ENCODE measurements around the gene SEC61G.

SEC61G gene

DNA sequence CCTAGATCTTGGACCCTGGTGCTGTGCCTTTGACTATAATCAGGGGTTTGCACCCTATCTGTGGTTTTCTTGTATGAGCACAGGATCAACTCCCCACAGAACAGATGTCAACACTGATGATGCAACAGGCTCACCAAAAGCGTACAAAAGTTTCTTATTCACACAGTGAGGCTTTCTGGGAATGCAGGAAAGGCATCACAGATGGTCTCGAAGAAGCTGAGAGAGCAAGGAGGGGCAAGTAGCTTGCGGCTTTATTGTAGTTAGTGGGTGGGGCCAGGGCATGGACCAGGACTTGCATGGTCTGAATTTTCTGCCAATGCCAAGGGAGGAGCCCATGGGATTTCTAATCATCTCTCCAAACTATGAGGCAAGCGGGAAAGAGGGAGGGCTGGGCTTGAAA, 46.2 kb downstream of the SEC61G start:
- peaks cover 9% of the 10 kb centered on the region; the same call in 1 of the 2 replicates for H3K9me3 ChIP-seq (ENCODE audit: insufficient read depth, low read depth, low read length)
- no peaks in the 10 kb centered on the region for H3K79me2 ChIP-seq (ENCODE audit: insufficient read depth, low read length)
- H3K4me3 ChIP-seq (ENCODE audit: low read length, poor library complexity, severe bottlenecking): no peak overlapping the region
- no peaks in the 10 kb centered on the region for H3K36me3 ChIP-seq (ENCODE audit: insufficient read depth, low read length)
- no peaks in the 10 kb centered on the region for H3K27me3 ChIP-seq (ENCODE audit: insufficient read depth, low read length, poor library complexity, severe bottlenecking)
- no peaks in the 10 kb centered on the region for H4K20me1 ChIP-seq (ENCODE audit: insufficient read depth, low read length, poor library complexity, severe bottlenecking)
- H2AFZ ChIP-seq (ENCODE audit: low read length): no peak overlapping the region
- H3K4me1 ChIP-seq (ENCODE audit: insufficient read depth, low read length, poor library complexity, severe bottlenecking): no peaks in the 10 kb centered on the region
- TF ChIP-seq, protein P1, sequence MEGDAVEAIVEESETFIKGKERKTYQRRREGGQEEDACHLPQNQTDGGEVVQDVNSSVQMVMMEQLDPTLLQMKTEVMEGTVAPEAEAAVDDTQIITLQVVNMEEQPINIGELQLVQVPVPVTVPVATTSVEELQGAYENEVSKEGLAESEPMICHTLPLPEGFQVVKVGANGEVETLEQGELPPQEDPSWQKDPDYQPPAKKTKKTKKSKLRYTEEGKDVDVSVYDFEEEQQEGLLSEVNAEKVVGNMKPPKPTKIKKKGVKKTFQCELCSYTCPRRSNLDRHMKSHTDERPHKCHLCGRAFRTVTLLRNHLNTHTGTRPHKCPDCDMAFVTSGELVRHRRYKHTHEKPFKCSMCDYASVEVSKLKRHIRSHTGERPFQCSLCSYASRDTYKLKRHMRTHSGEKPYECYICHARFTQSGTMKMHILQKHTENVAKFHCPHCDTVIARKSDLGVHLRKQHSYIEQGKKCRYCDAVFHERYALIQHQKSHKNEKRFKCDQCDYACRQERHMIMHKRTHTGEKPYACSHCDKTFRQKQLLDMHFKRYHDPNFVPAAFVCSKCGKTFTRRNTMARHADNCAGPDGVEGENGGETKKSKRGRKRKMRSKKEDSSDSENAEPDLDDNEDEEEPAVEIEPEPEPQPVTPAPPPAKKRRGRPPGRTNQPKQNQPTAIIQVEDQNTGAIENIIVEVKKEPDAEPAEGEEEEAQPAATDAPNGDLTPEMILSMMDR (conservative IDR thresholded peaks at IDR 0.05; ENCODE audit: low read length): no peak
- no peak for TF ChIP-seq EZH2phosphoT487 (IDR thresholded peaks at IDR 0.05; ENCODE audit: borderline replicate concordance)
- no peak overlapping the region for H3K9ac ChIP-seq (ENCODE audit: low read depth, low read length, poor library complexity, severe bottlenecking)
- no peak overlapping the region for H3K4me2 ChIP-seq (ENCODE audit: low read depth, low read length, poor library complexity, severe bottlenecking)
- H3K9me2 ChIP-seq (replicated peaks; ENCODE audit: low read depth, low read length): no peaks in the 10 kb centered on the region
- no peaks in the 10 kb centered on the region for H3F3A ChIP-seq (ENCODE audit: low read depth)

DNA sequence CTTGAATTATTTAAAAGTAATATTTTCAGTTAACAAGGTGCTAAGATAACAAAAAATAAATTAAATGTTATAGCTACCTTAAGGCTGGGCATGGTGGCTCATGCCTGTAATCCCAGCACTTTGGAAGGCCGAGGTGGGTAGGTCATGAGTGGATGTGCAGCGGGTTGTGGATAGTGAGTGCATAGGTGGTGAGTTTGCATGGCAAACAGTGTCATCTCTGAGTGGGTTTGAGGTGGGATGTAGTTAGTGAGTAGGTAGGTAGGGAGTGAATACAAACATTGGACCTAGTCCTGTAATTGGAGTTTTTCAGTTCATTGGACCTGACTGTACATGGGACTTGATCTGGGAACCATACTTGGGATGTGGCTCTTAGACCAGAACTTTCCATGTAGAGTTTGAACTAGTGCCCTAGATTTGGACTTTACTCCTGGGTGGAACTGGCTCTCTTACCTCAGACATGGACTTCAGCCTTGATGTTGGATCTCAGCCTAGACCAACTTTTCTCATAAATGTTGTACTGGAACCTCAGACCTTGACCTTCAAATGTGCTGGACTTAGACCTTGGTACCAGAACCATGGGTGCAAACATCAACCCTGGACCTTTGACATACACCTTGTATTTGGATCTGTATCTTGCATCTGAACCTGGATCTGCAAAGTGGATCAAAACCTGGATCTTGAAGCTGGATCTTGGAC, 47.0 kb downstream of the SEC61G start:
- H2AFZ ChIP-seq (ENCODE audit: low read length): no peak overlapping the region
- no peaks in the 10 kb centered on the region for H3K9me2 ChIP-seq (replicated peaks; ENCODE audit: low read depth, low read length)
- H4K20me1 ChIP-seq (ENCODE audit: insufficient read depth, low read length, poor library complexity, severe bottlenecking): no peaks in the 10 kb centered on the region
- H3K4me2 ChIP-seq (ENCODE audit: low read depth, low read length, poor library complexity, severe bottlenecking): no peak overlapping the region
- H3K27me3 ChIP-seq (ENCODE audit: insufficient read depth, low read length, poor library complexity, severe bottlenecking): no peaks in the 10 kb centered on the region
- no peak overlapping the region for H3K9ac ChIP-seq (ENCODE audit: low read depth, low read length, poor library complexity, severe bottlenecking)
- H3K36me3 ChIP-seq (ENCODE audit: insufficient read depth, low read length): no peaks in the 10 kb centered on the region
- H3F3A ChIP-seq (ENCODE audit: low read depth): no peaks in the 10 kb centered on the region
- no peaks in the 10 kb centered on the region for H3K79me2 ChIP-seq (ENCODE audit: insufficient read depth, low read length)
- H3K4me1 ChIP-seq (ENCODE audit: insufficient read depth, low read length, poor library complexity, severe bottlenecking): no peaks in the 10 kb centered on the region
- H3K9me3 ChIP-seq (ENCODE audit: insufficient read depth, low read depth, low read length): peaks cover 4% of the 10 kb centered on the region; the same call in 1 of the 2 replicates
- H3K4me3 ChIP-seq (ENCODE audit: low read length, poor library complexity, severe bottlenecking): no peak overlapping the region
- TF ChIP-seq EZH2phosphoT487 (IDR thresholded peaks at IDR 0.05; ENCODE audit: borderline replicate concordance): no peak
- TF ChIP-seq, protein P1 (conservative IDR thresholded peaks at IDR 0.05; ENCODE audit: low read length): no peak

DNA sequence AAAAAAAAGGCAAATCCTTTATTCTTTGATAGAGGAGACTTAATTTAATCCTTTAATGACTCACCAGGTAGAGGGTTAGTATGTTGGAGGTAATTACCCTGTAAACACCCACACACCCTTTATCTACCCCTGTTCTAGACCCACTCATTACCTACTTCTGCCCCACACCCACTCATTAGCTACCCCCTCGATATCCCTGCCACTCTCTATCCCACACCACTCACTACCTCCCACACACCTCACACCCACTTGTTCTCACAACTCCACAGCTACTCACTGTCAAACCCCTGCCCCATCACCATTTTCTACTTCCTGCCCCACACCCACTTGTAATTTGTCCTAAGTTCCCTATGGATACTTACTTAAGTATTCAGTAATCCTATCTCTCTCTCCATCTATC, 49.7 kb downstream of the SEC61G start:
- Histone ChIP-seq H3F3A (ENCODE audit: low read depth) (no peaks in the 10 kb centered on the region), H3K4me3 (ENCODE audit: low read length, poor library complexity, severe bottlenecking) (no peak overlapping the region), H3K9ac (ENCODE audit: low read depth, low read length, poor library complexity, severe bottlenecking) (no peak overlapping the region), H3K36me3 (ENCODE audit: insufficient read depth, low read length) (no peaks in the 10 kb centered on the region), H3K9me2 (replicated peaks; ENCODE audit: low read depth, low read length) (no peaks in the 10 kb centered on the region), H2AFZ (ENCODE audit: low read length) (no peak overlapping the region), H3K27me3 (ENCODE audit: insufficient read depth, low read length, poor library complexity, severe bottlenecking) (no peaks in the 10 kb centered on the region), H3K9me3 (ENCODE audit: insufficient read depth, low read depth, low read length) (0 out of 2 replicates have a peak, but pooled peaks cover 4% of the 10 kb centered on the region), H3K79me2 (ENCODE audit: insufficient read depth, low read length) (no peaks in the 10 kb centered on the region), H4K20me1 (ENCODE audit: insufficient read depth, low read length, poor library complexity, severe bottlenecking) (no peaks in the 10 kb centered on the region), H3K4me2 (ENCODE audit: low read depth, low read length, poor library complexity, severe bottlenecking) (no peak overlapping the region), H3K4me1 (ENCODE audit: insufficient read depth, low read length, poor library complexity, severe bottlenecking) (no peaks in the 10 kb centered on the region)
- TF ChIP-seq, protein P1 (conservative IDR thresholded peaks at IDR 0.05; ENCODE audit: low read length): no peak
- no peak for TF ChIP-seq EZH2phosphoT487 (IDR thresholded peaks at IDR 0.05; ENCODE audit: borderline replicate concordance)

All from Loucy (cell line).